HuH-7 (cell line): Measurements from ENCODE around the gene SMC6.
A peak's percentile ranks its signal among the peaks of the same experiment; 100 is the strongest.

Experiments used
- DNase-seq: peaks from one replicate; pipeline ENCODE4 v3.0.0; 2011; ENCODE audit warnings: low spot score

SMC6 gene

GRCh38 chr2:17753803-17754663, at the start of gene SMC6, which contains the start of gene GEN1:
Gene SMC6 (minus strand): TSS chr2:17753810. CDS start chr2:17745946, 7,864 bp downstream.
Gene GEN1 (plus strand): TSS chr2:17754138. CDS start chr2:17759944, 5,806 bp downstream.
- peak; percentile 85 for DNase-seq

- DNase-seq = no peak
Measured at GRCh38 chr2:17800693-17801458, 47.3 kb upstream of the SMC6 start.

GRCh38 chr2:17800219-17800618, 46.6 kb upstream of the SMC6 start:
- no peak for DNase-seq

GRCh38 chr2:17799301-17800120, 45.9 kb upstream of the SMC6 start:
- no peak for DNase-seq

GRCh38 chr2:17798338-17798737, 44.7 kb upstream of the SMC6 start:
- no peak for DNase-seq

GRCh38 chr2:17795309-17795708, 41.7 kb upstream of the SMC6 start:
- DNase-seq = no peak

- DNase-seq = no peak
Measured at GRCh38 chr2:17793803-17794354, 40.3 kb upstream of the SMC6 start.

GRCh38 chr2:17793296-17793695, 39.7 kb upstream of the SMC6 start:
- DNase-seq = no peak

GRCh38 chr2:17792515-17792914, 38.9 kb upstream of the SMC6 start:
- DNase-seq = no peak

GRCh38 chr2:17791817-17792130, 38.2 kb upstream of the SMC6 start:
- DNase-seq = no peak

- DNase-seq = no peak
Measured at GRCh38 chr2:17791121-17791816, 37.7 kb upstream of the SMC6 start.

- DNase-seq = no peak
Measured at GRCh38 chr2:17790536-17790935, 36.9 kb upstream of the SMC6 start.

- no peak for DNase-seq
Measured at GRCh38 chr2:17788773-17789172, 35.2 kb upstream of the SMC6 start.

- no peak for DNase-seq
Measured at GRCh38 chr2:17786727-17787126, 33.1 kb upstream of the SMC6 start.

- DNase-seq = no peak
Measured at GRCh38 chr2:17781482-17781881, 27.9 kb upstream of the SMC6 start.

- no peak for DNase-seq
Measured at GRCh38 chr2:17780546-17780945, 26.9 kb upstream of the SMC6 start.

GRCh38 chr2:17772532-17772931, 18.9 kb upstream of the SMC6 start:
- no peak for DNase-seq

GRCh38 chr2:17771956-17772355, 18.3 kb upstream of the SMC6 start:
- DNase-seq = no peak

GRCh38 chr2:17768894-17769293, 15.3 kb upstream of the SMC6 start:
- no peak for DNase-seq

GRCh38 chr2:17765398-17765797, 11.8 kb upstream of the SMC6 start:
- DNase-seq = no peak

GRCh38 chr2:17763641-17764333, 10.2 kb upstream of the SMC6 start:
- no peak for DNase-seq
